B cell (primary cell): ENCODE data around the gene CCDC112. TPM values are rescaled to one million over a fixed set of nuclear protein-coding genes. Genes with fewer than 3 reads are reported as not detected.

Experiments
- ATAC-seq: fragments of 200-7000 bp; cut with Tn5 transposase; one replicate; pipeline ENCODE4 v1.10.0; 2021; ENCODE audit warnings: low read depth, mild to moderate bottlenecking, moderate number of reproducible peaks, moderate library complexity
- CTCF ChIA-PET: fragments of 350-600 bp; sonication (Branson Sonifier 250); formaldehyde crosslinking; loops from one replicate; lab custom pipeline; 2021; ENCODE audit warnings: antibody characterized with exemption, inconsistent platforms; lab: Charles Lee
- POLR2A ChIA-PET: fragments of 350-600 bp; sonication (Branson Sonifier 250); formaldehyde crosslinking; loops from one replicate; lab custom pipeline; 2021; ENCODE audit warnings: antibody characterized with exemption; lab: Charles Lee
- DNase-seq: peaks from one replicate; pipeline ENCODE4 v3.0.0; 2013
- H2AFZ ChIP-seq: 2 replicates; pipeline ENCODE4 v1.6.1; 2012; ENCODE audit warnings: mild to moderate bottlenecking, low read depth, low read length; ENCODE audit not compliant: insufficient read depth, poor library complexity, severe bottlenecking
- H3K27ac ChIP-seq, 2 donors: 1 replicate in 1 of 2; 2 replicates in 1 of 2; pipeline ENCODE4 v1.5.1; 2012 to 2013; ENCODE audit warnings: low read length in 2 of 2, mild to moderate bottlenecking in 2 of 2, moderate library complexity in 1 of 2
- H3K27me3 ChIP-seq, 4 experiments: fragments of 200-600 bp in 1 of 4; sonication (generic) in 1 of 4; replicated peaks in 1 of 4; 1 replicate in 2 of 4; 2 replicates in 2 of 4; pipeline versions ENCODE4 v1.6.1 to v1.7.0; 2013 to 2016; ENCODE audit warnings: low read length in 3 of 4, mild to moderate bottlenecking in 2 of 4, mixed read lengths in 1 of 4, moderate library complexity in 1 of 4; ENCODE audit not compliant: insufficient read depth in 4 of 4, control insufficient read depth in 3 of 4; ENCODE audit errors: control extremely low read depth in 1 of 4
- H3K36me3 ChIP-seq, 2 experiments: replicated peaks in 1 of 2; 1 replicate in 1 of 2; 2 replicates in 1 of 2; pipeline versions ENCODE4 v1.6.1 to v1.7.1; 2013; ENCODE audit warnings: low read length in 1 of 2; ENCODE audit not compliant: insufficient read depth in 2 of 2, control insufficient read depth in 1 of 2; ENCODE audit errors: control extremely low read depth in 1 of 2, extremely low read depth in 1 of 2
- H3K4me1 ChIP-seq, 2 donors: fragments of 200-600 bp in 1 of 2; sonication (generic) in 1 of 2; 1 replicate in 1 of 2; 2 replicates in 1 of 2; pipeline versions ENCODE4 v1.5.1 to v1.6.1; 2013 to 2017; ENCODE audit warnings: low read length in 2 of 2; ENCODE audit not compliant: control insufficient read depth in 2 of 2, insufficient read depth in 2 of 2
- H3K4me2 ChIP-seq: replicated peaks from 2 replicates; pipeline ENCODE3; 2012; ENCODE audit warnings: mild to moderate bottlenecking, low read depth, low read length; ENCODE audit not compliant: poor library complexity, severe bottlenecking
- H3K4me3 ChIP-seq, 5 experiments: fragments of 200-600 bp in 1 of 5; sonication (generic) in 1 of 5; 1 replicate in 3 of 5; 2 replicates in 2 of 5; pipeline versions ENCODE4 v1.5.1 to v1.7.0; 2011 to 2016; ENCODE audit warnings: low read length in 4 of 5, mild to moderate bottlenecking in 4 of 5, low read depth in 2 of 5, control low read depth in 1 of 5, moderate library complexity in 1 of 5; ENCODE audit not compliant: insufficient read depth in 1 of 5; ENCODE audit errors: control extremely low read depth in 1 of 5, extremely low read depth in 1 of 5
- H3K79me2 ChIP-seq: fragments of 200-600 bp; sonication (generic); one replicate; pipeline ENCODE4 v1.6.0; 2016; ENCODE audit warnings: low read length; ENCODE audit not compliant: control insufficient read depth, insufficient read depth
- H3K9ac ChIP-seq: fragments of 200-600 bp; sonication (generic); 2 replicates; pipeline ENCODE4 v1.6.1; 2017; ENCODE audit warnings: mild to moderate bottlenecking, low read length, moderate library complexity
- H3K9me3 ChIP-seq, 3 donors: one replicate each; pipeline versions ENCODE4 v1.6.1 to v1.7.1; 2013; ENCODE audit warnings: low read length in 2 of 3; ENCODE audit not compliant: control insufficient read depth in 2 of 3, insufficient read depth in 1 of 3; ENCODE audit errors: control extremely low read depth in 1 of 3
- H4K20me1 ChIP-seq: 2 replicates; pipeline ENCODE4 v1.6.0; 2012; ENCODE audit warnings: mild to moderate bottlenecking, low read length; ENCODE audit not compliant: insufficient read depth, control insufficient read depth, poor library complexity, severe bottlenecking
- H3K27ac Mint-ChIP-seq: one replicate; pipeline ENCODE4 v1.8.0; 2021; ENCODE audit warnings: mixed read lengths
- H3K27me3 Mint-ChIP-seq: one replicate; pipeline ENCODE4 v1.8.0; 2021; ENCODE audit warnings: mixed read lengths
- H3K4me1 Mint-ChIP-seq: one replicate; pipeline ENCODE4 v1.8.0; 2021; ENCODE audit warnings: mixed read lengths
- H3K4me3 Mint-ChIP-seq: one replicate; pipeline ENCODE4 v1.8.0; 2021; ENCODE audit warnings: mixed read lengths
- H3K9me3 Mint-ChIP-seq: one replicate; pipeline ENCODE4 v1.8.0; 2022; ENCODE audit warnings: mixed read lengths; ENCODE audit not compliant: insufficient read depth
- EZH2 ChIP-seq: IDR thresholded peaks from 2 replicates; pipeline ENCODE4 v1.6.1; 2012; ENCODE audit warnings: borderline replicate concordance, low read depth, mild to moderate bottlenecking, moderate library complexity, low read length; ENCODE audit not compliant: insufficient read depth, poor library complexity, severe bottlenecking
- WGBS: methylation state at CpG from one replicate; pipeline ENCODE4 v1.1.5; 2013; ENCODE audit warnings: missing lambda C conversion rate; ENCODE audit not compliant: insufficient coverage; 5-methylcytosine and 5-hydroxymethylcytosine counted together
- intact Hi-C: fragments of 100-400 bp; cut with micrococcal nuclease; formaldehyde crosslinking; loops from one replicate; pipeline ENCODE4 v1.10.0; 2022
- polyA plus RNA-seq: library from polyadenylated mRNA; depleted of rRNA; stranded (reverse); fragments of >200 nt; gene quantifications from 2 replicates; pipeline ENCODE4 v1.2.3, GENCODE V29; 2012
- total RNA-seq, 2 donors: library from RNA; stranded (reverse); fragments of 120-200 nt in 1 of 2; gene quantifications; 1 replicate in 1 of 2; 2 replicates in 1 of 2; pipeline versions ENCODE4 v1.2.3 to v1.2.4, GENCODE V29; 2013 to 2022
- TF ChIP-seq, protein P1 (sequence below): fragments of 200-600 bp; IDR thresholded peaks from one replicate; pipeline ENCODE4 v1.8.0; 2022; ENCODE audit warnings: antibody characterized with exemption, mild to moderate bottlenecking

CCDC112 gene
- total and polyA plus RNA-seq, 2 donors (not counting 1 experiment from before 2014, with no cell fraction given), result 3.7 to 9.6 TPM

DNA sequence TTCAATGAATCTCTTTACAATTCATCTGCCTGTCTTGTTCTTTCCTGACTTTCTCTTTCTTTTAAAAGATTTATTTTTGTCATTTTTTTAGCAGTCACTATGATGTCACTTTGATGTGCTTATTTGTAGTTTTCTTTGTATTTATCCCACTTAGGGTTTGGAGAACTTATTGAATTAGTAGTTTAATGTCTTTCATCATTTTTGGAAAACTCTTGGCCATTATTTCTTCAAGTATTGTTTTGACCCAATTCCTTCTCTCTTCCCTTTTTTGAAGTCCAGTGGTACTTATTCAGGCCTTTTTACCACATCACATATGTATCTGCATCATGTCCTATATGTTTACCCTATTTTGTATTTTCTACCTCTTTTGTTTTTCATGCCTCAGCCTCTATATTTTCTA is 48.9 kb upstream of the CCDC112 start:
- CTCF ChIA-PET, result no interaction called here
- H3K36me3 ChIP-seq, result no peaks in the 10 kb centered on the region
- no peaks in the 10 kb centered on the region for H3K4me1 Mint-ChIP-seq
- H3K4me2 ChIP-seq, result no peak overlapping the region
- peaks cover 3% of the 10 kb centered on the region for H3K9me3 Mint-ChIP-seq
- H3K9me3 ChIP-seq, result no peaks in the 10 kb centered on the region
- no peaks in the 10 kb centered on the region for H3K4me1 ChIP-seq
- ATAC-seq, result no peak
- TF ChIP-seq, protein P1, sequence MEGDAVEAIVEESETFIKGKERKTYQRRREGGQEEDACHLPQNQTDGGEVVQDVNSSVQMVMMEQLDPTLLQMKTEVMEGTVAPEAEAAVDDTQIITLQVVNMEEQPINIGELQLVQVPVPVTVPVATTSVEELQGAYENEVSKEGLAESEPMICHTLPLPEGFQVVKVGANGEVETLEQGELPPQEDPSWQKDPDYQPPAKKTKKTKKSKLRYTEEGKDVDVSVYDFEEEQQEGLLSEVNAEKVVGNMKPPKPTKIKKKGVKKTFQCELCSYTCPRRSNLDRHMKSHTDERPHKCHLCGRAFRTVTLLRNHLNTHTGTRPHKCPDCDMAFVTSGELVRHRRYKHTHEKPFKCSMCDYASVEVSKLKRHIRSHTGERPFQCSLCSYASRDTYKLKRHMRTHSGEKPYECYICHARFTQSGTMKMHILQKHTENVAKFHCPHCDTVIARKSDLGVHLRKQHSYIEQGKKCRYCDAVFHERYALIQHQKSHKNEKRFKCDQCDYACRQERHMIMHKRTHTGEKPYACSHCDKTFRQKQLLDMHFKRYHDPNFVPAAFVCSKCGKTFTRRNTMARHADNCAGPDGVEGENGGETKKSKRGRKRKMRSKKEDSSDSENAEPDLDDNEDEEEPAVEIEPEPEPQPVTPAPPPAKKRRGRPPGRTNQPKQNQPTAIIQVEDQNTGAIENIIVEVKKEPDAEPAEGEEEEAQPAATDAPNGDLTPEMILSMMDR, result no peak
- TF ChIP-seq EZH2, result no peak
- intact Hi-C loops, result no loop called here
- H3K4me3 ChIP-seq, result no peak overlapping the region
- POLR2A ChIA-PET, result no interaction called here
- no peaks in the 10 kb centered on the region for H3K79me2 ChIP-seq
- no peak overlapping the region for H3K27ac Mint-ChIP-seq
- no peak for DNase-seq
- H3K9ac ChIP-seq, result no peak overlapping the region
- H3K27me3 Mint-ChIP-seq, result peaks cover 17% of the 10 kb centered on the region
- no peaks in the 10 kb centered on the region for H4K20me1 ChIP-seq
- no peak overlapping the region for H2AFZ ChIP-seq
- peaks cover 0 to 7% (median 3%) of the 10 kb centered on the region in 4 experiments for H3K27me3 ChIP-seq
- no peak overlapping the region for H3K27ac ChIP-seq
- H3K4me3 Mint-ChIP-seq, result no peak overlapping the region

- CTCF ChIA-PET, result no interaction called here
- H3K4me2 ChIP-seq, result no peak overlapping the region
- POLR2A ChIA-PET, result no interaction called here
- no peak overlapping the region for H3K9ac ChIP-seq
- no peaks in the 10 kb centered on the region for H3K79me2 ChIP-seq
- WGBS, result no CpG with 5 or more reads among the region's 1 CpG
- Mint-ChIP-seq H3K4me3 (no peak overlapping the region), H3K27ac (no peak overlapping the region), H3K9me3 (peaks cover 3% of the 10 kb centered on the region), H3K4me1 (no peaks in the 10 kb centered on the region), H3K27me3 (peaks cover 12% of the 10 kb centered on the region)
- no peaks in the 10 kb centered on the region for H3K36me3 ChIP-seq
- peaks cover 0 to 7% (median 3%) of the 10 kb centered on the region in 4 experiments for H3K27me3 ChIP-seq
- H2AFZ ChIP-seq, result no peak overlapping the region
- ATAC-seq (no peak), DNase-seq (no peak)
- no peaks in the 10 kb centered on the region for H3K4me1 ChIP-seq
- no peak overlapping the region for H3K27ac ChIP-seq
- H4K20me1 ChIP-seq, result no peaks in the 10 kb centered on the region
- H3K4me3 ChIP-seq, result no peak overlapping the region
- no peaks in the 10 kb centered on the region for H3K9me3 ChIP-seq
- TF ChIP-seq, protein P1, result no peak
- no peak for TF ChIP-seq EZH2
- intact Hi-C loops, result no loop called here
These were observed 47.4 kb upstream of the CCDC112 start for GRCh38 chr5:115343855-115344254.
